PC-3 (cell line): Measurements from ENCODE around the gene ACOX1.

Experiments
- EZH2 ChIP-seq: fragments of 300-600 bp; sonication (generic); IDR thresholded peaks from one replicate; pipeline ENCODE4 v1.6.1; 2017; ENCODE audit warnings: antibody characterized with exemption, mild to moderate bottlenecking, low read length; ENCODE audit not compliant: unreplicated experiment
- TF ChIP-seq, protein P1 (sequence below): fragments of 300-600 bp; sonication (generic); conservative IDR thresholded peaks from 2 replicates; pipeline ENCODE4 v1.5.1; 2017; ENCODE audit warnings: antibody characterized with exemption, low read depth, mild to moderate bottlenecking, low read length

DNA sequence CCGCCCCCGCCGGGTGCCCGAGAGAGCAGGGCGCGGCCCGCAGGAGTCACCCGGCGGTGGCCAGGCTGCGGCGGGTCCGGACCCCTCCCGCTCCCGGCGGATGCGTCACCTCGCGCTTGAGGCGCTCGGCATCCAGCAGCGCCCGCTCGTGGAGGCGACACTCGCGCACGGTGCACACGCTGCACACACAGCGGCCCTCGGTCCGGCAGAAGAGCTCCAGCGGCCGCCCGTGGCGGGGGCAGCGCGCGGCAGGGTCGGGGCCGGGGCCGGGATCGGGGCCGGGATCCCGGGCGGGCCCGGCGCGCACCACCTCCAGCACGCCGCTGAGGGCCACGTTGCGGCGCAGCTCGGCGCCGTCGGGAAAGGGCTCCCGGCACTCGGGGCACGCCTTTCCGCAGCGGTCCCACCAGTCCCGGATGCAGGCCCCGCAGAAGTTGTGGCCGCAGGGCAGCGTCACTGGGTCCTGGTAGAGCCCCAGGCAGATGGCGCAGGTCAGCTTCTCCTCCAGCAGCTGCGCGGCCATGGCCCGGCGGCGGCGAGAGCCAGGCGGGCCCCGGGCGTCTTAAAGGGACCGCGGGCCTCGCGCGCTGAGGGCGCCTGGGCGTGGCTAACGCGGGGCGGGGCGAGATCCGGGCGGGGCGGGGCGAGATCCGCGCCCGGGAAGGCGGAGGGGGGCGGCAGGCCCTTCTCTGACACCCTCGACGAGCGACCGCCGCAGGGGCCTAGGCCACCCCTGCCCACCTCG is 82.4 kb downstream of the ACOX1 start, which contains the start of gene TRIM65:
- TF ChIP-seq, protein P1, sequence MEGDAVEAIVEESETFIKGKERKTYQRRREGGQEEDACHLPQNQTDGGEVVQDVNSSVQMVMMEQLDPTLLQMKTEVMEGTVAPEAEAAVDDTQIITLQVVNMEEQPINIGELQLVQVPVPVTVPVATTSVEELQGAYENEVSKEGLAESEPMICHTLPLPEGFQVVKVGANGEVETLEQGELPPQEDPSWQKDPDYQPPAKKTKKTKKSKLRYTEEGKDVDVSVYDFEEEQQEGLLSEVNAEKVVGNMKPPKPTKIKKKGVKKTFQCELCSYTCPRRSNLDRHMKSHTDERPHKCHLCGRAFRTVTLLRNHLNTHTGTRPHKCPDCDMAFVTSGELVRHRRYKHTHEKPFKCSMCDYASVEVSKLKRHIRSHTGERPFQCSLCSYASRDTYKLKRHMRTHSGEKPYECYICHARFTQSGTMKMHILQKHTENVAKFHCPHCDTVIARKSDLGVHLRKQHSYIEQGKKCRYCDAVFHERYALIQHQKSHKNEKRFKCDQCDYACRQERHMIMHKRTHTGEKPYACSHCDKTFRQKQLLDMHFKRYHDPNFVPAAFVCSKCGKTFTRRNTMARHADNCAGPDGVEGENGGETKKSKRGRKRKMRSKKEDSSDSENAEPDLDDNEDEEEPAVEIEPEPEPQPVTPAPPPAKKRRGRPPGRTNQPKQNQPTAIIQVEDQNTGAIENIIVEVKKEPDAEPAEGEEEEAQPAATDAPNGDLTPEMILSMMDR: peak; percentile 40
- no peak for TF ChIP-seq EZH2
